Activated CD4-positive, alpha-beta T cell treated with anti-CD3 and anti-CD28 coated beads for 24 hours (primary cell): ENCODE results near the gene TBX3.

Experiments
- DNase-seq, 2 donors: peaks; one replicate each; pipeline ENCODE4 v3.0.0-alpha.2; 2020; ENCODE audit warnings: low read depth in 2 of 2

The TBX3 gene

DNA sequence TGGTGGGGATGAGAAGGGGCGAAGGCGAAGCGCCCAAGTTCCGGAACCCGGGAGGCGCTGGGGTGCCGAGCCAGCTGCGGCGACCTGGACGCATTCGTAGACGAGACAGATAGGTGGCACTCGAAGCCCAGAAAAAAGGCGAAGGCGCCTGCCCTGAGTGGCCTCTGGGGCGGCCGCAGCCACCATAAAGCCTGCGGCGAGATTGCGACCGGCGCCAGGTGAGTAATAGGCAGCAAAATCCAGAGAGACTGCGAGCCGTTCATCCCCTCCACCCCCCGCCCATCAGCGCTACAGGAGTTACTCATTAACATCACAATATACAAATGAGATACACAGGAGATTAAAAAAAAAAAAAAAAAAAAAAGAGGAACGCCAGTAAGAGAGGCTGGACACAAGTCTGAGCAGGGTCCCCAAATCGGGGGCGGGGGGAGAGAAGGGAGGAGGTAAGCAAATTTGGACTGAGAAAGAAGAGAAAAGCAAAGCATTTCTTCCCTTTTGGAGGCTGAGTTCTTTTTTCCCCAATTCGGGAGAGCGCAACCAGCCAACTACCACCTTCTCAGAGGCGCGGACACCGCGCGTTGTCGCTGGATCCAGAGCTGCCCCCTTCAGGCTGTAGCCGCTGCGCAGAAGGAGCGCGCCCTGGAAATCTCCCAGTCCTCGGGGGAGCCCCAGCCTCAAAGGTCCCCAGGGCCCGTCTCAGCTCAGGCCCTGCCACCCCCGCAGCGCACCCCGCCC is 15.7 kb downstream of the TBX3 start:
- peak in 1 of 2 donors; percentile 9 for DNase-seq

DNA sequence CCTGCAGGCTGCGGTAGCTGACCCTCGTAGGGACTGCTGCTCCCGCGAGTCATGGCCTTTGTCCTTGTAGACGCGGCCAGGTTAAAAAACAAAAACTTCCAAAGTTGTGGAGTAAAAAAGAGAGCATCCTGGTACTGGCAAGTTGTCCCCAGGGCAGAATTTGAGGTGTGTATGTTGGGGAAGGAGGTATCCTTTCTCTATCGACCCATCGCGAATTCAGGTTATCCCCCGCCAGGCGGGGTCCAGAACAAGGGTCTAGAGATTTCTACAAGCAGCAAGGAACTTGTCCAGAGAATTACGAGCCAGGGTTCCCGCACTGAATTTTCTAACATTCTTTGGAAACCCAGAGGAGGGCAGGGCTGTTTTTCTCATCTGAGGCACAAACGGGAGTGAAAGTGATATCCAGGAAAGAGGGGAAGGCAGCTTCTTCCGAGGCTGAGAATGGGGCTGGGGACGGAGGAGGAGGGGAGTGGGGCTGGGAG is 16.3 kb downstream of the TBX3 start:
- no peak for DNase-seq

DNA sequence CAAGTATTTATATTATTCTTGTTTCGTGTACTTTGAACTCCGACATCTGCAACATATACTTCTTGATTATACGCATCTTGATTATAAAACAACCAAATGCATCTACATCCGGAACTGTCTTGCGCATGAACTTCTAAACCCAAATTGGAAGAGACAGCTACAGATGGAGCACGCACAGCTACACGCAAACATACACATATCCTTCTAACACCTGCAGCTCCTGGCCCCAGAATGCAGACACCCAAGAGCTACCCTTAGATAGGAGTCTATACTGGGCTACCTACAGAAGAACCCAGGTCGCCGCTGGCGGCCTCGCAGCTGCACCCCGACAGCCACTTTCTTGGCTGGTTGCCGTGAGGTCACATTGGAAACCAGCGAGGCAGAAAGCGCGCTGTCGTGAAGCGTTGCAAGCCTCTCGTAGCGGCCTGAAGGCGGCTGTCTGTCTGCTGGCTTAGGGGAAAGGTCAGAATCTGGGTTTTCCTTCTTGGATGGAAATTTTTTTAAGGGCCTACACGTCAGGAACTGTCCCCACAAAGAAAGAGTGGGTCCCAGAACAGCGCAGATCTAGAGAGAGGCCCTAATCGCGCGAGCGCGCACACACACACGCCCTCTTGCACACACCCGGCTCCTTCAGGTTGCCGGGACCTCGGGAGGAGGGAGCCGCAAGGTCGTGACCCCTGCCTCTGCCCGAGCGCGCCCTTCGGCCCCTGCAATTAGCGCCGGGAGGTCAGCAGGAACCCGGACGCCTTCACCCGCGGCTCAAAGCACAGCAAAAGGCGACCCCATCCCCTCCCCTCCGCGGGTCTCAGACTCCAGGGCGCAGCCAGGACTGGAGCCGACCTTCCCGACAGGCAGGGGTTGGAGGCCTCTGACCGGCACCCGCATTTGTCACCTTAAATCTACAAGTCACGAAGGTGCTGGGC is 17.0 kb downstream of the TBX3 start:
- no peak for DNase-seq

DNA sequence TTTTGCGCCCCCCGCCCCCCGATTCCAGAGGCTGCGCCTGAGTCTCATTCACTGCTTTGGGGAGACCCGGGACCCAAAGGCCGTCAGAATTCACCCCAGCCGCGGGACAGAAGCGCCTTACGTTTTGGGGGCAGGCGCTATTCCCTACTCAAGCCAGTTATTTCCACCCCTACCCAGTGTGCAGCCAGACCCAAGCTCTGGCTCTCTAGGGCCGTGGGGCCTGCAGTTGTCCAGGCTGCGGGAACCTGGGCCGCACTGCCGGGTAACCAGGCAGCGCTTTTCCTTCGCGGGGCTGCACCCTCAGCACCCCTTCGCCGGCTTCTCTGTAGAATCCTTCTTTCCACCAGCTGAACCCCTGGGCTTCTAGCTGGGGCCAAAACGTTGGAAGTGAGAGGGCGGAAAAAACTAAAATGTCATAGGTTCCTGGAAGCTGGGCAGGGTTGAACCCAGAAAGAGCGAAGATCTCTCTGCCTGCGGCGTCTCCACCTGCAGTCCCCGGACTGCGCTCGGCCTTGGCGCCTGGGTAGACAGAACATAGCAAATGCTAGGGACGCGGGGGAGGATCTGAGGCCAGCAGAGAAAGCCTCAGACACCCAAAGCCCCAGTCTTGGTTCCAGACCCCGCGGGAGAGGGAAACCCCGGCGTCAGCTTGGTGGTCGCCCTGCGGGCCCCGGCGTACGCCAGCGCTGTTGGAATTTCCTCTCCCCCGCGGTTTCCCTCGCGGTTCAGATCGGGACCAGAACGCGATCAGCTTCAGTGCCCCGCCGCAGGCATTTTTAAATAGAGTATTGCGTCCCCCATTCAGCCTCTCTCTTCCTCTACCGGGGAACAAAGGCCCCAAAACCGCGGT is 18.3 kb downstream of the TBX3 start:
- no peak for DNase-seq

DNA sequence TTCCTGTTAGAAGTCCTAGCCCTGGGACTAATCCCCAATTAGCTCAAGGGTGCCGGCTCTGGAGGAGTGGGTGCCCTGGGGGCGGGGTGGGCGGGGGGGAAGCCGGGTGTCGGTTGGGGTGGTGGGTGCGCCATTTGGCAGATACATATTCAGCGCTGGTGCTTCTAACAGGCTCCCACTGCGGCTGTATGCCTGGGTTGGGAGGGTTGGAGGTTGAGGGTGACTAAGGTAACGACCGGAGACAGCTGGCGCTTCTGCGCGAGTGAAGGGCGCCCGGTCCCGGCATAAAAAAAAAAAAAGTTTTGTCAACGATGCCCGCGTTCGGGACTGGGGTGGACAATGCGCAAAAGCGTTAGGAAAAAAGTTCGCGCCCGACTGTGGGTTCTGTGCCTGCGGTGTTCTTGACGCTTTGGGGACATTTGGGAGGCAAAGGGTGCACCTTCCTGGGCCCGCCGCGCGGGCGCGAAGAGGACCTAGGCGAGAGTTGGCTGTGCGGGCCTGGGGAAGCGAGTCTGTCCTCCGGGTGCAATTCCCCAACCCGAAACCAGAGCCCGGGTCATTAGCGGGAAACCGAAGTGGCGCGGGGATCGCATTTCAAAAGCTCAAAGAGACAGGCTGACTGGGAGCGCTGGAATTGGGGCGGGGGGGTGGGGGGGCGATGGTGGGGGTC is 19.2 kb downstream of the TBX3 start:
- no peak for DNase-seq

DNA sequence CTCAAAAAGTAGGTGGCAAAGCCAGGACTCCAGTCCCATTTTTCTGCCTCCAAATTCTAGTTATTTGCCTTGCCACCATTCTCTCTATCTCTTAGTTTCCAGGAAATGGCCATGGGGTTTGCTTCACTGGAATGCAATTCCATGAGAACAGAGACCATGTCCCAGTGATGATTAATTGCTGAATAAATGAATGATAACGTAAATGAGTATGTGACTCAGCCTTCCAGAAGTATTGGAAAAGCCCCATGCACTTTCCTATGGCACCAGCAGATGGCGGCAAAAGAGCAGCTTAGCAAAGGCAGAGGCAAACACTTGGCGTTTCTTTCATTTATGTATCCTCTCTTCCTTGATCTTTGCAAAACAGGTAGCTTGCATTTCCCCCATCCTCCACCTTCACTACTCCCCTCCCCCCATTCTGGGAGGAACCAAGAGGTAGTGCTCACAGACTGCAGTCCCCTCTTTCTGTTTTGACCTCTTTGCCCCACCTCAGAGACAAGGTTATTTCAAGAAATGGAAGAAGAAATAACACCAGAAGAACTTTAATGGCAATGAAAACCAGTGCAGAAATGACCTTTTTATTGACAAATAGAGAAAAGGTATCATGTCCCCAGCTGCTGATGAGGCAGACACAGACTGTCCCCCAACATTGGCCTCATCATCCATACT is 21.3 kb downstream of the TBX3 start:
- peak; percentile 41 to 61 for DNase-seq

DNA sequence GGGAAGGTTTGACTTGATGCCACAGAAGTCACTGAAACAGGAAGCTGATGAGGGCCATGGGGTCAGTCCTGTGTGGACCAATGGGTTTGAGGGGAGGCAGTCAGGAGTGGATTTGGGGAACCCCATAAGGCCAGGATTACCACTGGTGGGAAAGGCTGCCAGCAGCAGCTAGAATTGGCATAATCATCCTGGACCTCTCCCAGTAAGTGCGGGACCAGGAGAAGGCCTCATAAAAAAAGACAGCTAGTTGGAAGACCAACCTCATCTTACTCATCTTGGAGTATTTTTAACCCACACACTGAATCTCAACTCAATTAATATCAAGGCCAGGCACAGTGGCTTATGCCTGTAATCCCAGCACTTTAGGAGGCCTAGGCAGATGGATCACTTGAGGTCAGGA is 22.7 kb downstream of the TBX3 start:
- no peak for DNase-seq

DNA sequence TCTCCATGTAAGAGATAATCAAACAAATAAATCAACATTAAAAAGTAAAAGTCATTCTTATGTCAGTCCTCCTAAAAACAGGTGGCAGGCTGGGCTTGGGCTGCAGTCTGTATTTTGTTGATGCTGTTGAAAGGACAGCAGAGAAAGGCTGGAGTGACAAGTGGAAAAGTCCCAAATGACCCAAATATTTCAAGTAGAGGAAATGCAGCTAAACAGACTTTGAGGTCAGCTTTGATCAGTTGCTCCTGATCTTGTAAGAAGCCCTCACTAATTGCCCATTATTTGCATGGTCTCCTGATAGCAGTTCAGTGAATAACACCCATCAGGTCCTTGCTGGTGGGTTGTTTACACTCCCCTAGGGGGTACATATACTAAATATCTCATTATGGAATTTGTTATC is 24.9 kb downstream of the TBX3 start:
- no peak for DNase-seq

DNA sequence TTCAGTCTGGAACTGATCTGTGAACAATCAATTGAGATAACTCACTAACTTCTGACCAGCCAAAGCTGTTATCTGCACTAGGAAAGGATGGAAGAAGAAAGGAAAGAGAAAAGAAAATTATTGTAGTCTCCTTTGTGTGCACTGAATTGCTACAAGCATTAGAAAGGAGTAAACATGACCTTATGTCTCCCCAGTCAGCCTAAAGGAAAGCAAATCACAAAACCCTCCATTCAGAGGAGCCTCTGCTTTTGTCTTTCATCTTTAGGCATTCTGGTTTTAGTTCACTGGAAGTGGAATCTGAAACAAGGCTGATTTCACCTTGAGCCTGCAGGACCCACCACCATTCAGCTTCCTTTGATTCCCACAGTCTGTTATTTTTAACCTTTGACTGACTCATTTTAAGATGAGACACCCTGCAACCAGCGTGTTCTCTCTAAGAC is 26.0 kb downstream of the TBX3 start:
- no peak for DNase-seq

DNA sequence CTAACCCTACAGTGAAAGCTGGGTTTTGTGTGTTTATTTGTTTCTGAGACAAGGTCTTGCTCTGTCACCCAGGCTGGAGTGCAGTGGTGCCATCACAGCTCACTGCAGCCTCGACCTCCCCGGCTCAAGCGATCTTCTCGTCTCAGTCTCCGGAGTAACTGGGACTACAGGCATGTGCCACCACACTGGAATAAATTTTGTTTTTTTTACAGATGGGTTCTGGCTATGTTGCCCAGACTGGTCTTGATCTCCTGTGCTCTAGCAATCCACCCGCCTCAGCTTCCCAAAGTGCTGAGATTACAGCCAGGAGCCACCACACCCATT is 26.4 kb downstream of the TBX3 start:
- DNase-seq = no peak

DNA sequence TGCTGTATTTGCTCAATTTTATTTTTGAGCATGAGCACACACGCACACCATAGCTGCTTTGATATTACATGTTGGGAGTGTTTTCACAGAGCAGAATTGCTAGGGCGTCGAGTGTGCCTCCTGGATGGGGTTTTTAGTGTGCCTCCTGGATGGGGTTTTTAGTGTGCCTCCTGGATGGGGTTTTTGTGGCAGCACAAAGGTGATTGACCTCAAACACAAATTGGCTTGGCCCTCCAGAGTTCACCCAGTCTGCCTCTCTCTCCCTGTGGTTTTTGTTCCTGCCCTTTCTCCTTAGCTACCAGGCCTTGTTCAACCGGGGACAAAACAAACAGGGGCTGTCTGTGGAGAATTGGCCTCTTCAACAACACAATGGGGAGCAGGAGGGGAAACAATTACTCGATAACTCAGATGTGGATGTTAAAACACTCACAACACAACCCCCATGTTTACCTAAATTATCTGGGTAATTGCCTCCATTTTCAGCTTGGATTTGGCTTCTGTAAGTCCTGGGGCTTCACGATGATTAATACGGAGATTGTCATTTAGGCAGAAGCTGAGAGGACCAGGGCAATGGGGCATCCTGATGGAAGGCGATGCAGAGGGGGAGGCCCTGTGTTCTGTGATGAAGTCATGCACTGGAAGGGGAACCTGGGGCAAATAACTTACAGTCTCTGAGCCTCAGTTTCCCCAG is 26.9 kb downstream of the TBX3 start:
- no peak for DNase-seq

DNA sequence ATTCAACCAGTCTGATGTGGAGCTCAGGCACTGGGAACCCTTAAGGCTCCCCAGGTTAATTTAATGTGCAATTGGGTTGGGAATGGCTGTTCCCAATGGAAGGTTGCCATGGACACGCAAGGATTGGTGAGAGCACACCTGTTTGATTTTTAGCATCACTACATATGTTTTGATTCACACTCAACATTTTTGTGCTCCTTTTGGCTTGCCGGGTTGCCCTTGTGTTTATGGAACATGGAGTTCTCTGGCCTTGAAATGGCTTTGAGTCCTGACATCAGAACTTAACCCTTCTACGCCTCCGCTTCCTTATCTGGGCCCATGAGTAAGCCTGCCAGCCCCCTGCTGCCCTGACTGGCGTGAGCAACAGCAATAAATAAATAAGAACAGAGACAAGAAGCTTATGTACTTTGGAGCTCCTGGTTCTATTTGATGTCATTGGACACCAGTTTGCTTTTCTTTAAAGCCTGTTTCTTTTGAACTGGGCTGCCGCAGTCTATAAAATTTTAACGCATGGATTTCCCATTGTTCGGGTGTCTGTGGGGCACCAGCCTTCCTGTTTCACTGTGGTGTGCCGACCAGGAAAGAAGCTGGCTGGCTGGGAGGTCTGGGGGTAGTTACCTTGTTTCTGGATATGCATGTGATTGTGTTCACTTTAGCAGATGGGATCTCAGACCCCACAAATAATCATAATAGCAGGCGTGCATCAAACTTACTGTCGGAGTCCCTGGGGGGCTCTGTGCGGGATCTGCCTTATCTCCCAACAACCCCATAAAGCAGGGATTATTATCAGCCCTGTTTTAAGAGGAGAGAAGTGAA is 27.8 kb downstream of the TBX3 start:
- DNase-seq = no peak

DNA sequence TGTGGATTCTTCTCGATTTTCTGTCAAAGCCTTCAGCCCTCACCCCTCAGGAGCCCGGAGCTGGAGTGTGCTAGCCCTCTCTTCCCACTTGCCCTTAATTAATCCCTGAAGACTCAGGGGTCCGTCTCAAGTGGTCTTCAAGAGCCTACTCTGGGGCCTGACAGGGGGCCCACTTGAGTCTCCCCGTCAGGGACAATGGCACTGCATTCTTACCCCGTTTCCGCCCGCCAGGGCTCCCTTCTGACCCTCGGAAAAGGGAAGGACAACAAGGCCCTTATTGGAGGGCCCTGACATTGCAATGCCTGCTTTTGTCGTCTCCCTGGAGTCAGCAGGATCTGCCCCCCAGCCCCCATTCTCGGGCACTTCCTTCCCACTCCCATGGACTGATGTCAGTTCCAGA is 34.4 kb downstream of the TBX3 start:
- DNase-seq = no peak

DNA sequence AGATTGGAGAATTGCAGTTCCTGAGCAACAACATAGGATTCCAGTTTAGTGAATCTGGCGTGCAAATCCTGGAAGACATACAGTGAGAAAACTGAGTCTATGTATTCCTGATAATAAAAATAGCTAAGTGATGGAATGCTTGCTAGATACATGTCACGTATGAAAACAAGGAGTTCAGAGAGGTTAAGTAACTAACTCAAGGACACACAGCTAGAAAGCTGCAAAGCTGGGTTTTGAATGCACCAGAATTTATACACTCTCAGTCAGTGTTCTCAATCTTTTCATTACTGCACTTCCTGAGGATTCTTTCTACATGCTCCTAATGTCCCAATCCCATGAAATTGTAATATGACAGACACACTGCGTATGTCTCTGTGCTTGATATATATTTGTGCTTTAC is 35.3 kb downstream of the TBX3 start:
- no peak for DNase-seq

DNA sequence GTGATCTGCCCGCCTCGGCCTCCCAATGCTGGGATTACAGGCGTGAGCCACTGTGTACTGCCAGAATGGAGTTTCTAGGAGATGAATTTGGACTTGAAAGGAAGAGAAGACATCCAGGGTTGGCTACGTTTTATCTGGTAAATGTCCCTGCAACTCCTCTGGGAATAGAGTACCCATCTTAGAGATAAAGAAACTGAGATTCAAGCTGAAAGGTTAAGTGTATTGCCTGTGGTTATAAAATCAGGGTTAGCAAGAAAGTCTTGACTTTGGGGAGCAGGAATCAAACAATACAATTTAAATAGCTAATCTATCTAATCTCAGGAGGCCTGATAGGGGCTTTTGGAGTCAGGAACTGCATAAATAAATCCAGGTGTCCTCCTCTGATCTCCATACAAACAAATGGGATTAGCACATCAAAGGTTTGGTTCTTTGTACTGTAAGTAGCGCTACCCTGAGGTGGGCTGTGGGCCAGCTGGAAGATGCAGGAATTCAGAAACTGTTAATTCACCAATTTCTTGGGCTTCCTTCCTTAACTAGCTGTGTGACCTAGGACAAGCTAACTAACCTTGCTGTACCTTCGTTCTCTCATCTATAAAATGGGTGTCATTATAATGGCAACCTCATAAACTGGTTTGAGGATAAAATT is 45.1 kb downstream of the TBX3 start:
- no peak for DNase-seq

DNA sequence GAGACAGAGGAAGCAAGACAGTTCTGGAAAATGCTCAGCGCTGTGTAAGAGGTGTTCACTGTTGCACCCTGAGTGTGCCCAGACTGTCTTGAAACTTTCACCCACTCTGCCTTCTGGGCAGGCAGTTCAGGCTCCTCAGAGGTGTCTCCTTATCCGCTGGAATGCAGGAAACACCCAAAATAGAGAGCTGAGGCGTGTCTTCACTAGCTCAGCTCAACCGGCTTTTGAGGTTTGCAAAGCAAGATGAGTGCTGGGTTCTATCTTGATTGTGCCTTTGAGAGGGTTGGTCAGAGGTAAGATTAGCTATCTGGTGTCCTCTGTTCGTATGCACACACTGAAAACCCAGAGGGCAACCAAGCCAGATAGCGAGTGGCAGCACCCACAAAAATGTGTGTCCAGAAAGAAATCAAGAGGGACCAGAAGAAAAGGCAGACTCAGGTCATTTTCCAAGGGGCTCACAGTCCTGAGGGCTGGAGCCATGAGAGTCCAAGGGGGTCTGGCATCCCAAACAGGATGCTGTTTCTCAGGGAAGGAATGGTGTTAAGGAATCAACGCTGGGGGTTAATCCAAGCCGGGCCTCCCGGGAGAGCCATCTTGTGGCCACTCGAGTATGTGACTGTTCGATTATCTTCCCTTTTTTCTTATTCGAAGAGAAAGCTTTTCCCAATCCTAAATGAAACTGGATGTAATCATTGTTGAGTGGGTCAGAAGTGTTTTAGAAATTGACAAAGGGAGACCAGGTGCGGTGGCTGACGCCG is 47.1 kb downstream of the TBX3 start:
- no peak for DNase-seq

DNA sequence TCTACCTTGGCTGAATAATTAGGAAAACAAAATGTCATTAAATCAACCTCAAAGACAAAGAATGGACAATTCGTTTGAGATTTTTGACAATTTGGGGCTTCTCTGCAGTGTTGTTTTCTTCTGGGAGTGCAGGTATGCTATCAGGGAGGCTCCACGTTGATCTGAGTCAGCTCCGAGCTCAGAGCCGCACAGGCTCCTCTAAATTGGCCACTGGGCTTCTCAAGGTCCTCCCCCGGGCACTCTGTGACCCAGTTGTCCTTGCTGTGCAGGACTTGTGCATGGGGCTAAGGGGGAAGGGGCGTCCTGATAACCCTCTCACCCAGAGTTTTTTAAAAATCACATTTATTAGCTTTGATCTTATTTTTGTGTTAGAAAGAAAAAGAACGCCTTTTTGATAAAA is 52.7 kb downstream of the TBX3 start:
- DNase-seq = no peak

DNA sequence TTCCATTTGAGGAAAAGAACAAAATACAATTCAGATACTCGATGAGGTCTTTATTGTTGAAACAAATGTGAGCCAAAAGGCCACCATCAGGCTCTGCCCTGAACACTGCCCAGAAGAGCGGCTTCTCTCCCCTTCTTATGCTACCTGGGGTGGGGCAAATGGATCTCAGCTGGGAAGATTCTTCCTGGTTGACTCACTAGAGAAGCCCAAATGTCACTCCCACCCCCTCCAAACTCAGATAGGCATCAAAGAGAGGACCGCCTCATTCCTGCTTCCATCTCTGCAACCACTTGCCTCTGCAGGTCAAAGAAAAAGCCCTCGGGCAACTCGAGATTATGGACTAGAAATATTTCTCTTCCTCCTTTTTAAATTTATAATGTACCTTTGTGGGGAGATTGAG is 55.8 kb downstream of the TBX3 start:
- no peak for DNase-seq
